ENCODE data around the gene TUBB2B. TPM values are rescaled to one million over a fixed set of nuclear protein-coding genes. Genes with fewer than 3 reads are reported as not detected.
"Not testable (repeated sequence)": the region's sequence is repeated elsewhere in the genome, so short reads cannot be mapped to it uniquely, and the experiment has no call there.

The TUBB2B gene
- total RNA-seq, 1 experiment from 2014 or later: 3.0 TPM

- Mint-ChIP-seq H3K27ac (ENCODE audit: unreplicated experiment) (no peak overlapping the region), H3K4me1 (ENCODE audit: low read depth, unreplicated experiment) (no peaks in the 10 kb centered on the region), H3K36me3 (ENCODE audit: insufficient read depth, unreplicated experiment) (peaks cover 3% of the 10 kb centered on the region), H3K27me3 (ENCODE audit: unreplicated experiment) (peaks cover 69% of the 10 kb centered on the region), H3K4me3 (ENCODE audit: low read depth, unreplicated experiment) (no peak overlapping the region), H3K9me3 (ENCODE audit: low read depth, unreplicated experiment) (no peaks in the 10 kb centered on the region)
- intact Hi-C loops (cut with micrococcal nuclease; ENCODE audit: unreplicated experiment): no loop called here
- BruUV-seq (replicated peaks): no TSS peak
- no peak for DNase-seq
- CTCF ChIA-PET: no interaction called here
- TF ChIP-seq CTCF (IDR thresholded peaks at IDR 0.05; ENCODE audit: unreplicated experiment): no peak
Measured at GRCh38 chr6:3242768-3243167, 15.3 kb upstream of the TUBB2B start.

DNA sequence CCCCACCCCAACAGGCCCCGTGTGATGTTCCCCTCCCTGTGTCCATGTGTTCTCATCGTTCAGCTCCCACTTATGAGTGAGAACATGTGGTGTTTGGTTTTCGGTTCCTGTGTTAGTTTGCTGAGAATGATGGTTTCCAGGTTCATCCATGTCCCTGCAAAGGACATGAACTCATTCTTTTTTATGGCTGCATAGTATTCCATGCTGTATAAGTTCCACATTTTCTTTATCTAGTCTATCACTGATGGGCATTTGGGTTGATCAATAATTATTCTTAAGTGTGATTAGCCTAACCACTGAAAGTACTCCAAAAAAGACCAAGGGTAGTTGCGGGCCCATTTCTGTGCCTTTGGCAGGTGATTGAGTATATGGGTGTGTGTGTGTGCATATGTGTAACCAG, 14.3 kb upstream of the TUBB2B start:
- BruUV-seq (replicated peaks); H3K4me3 Mint-ChIP-seq (ENCODE audit: low read depth, unreplicated experiment); H3K27ac Mint-ChIP-seq (ENCODE audit: unreplicated experiment); H3K36me3 Mint-ChIP-seq (ENCODE audit: insufficient read depth, unreplicated experiment); H3K4me1 Mint-ChIP-seq (ENCODE audit: low read depth, unreplicated experiment); CTCF ChIA-PET; H3K9me3 Mint-ChIP-seq (ENCODE audit: low read depth, unreplicated experiment); DNase-seq; intact Hi-C loops (cut with micrococcal nuclease; ENCODE audit: unreplicated experiment): not testable (repeated sequence)
- H3K27me3 Mint-ChIP-seq (ENCODE audit: unreplicated experiment): peaks cover 74% of the 10 kb centered on the region

DNA sequence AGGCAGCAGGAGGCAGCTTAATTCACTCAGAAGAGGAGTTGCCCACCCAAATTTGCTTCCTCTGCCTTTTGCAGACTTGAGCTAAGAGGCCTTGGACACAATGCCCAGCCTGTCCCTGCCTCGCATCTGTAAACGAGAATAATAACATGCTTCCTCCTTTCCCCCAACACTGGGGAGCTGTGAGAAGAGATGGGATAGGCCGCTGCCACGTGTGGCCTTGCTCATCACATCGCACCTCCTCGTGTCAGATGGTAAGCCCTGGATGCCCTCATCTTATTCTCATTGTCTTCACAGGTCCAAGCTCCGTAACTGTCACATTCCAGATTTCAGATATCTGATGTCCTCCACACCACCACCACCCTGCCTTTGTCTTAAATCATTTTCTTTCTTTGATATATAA, 13.1 kb upstream of the TUBB2B start:
- CTCF ChIA-PET: no interaction called here
- no TSS peak for BruUV-seq (replicated peaks)
- no peak for TF ChIP-seq CTCF (IDR thresholded peaks at IDR 0.05; ENCODE audit: unreplicated experiment)
- no peak for DNase-seq
- Mint-ChIP-seq H3K4me3 (ENCODE audit: low read depth, unreplicated experiment) (no peak overlapping the region), H3K9me3 (ENCODE audit: low read depth, unreplicated experiment) (no peaks in the 10 kb centered on the region), H3K27ac (ENCODE audit: unreplicated experiment) (no peak overlapping the region), H3K36me3 (ENCODE audit: insufficient read depth, unreplicated experiment) (no peaks in the 10 kb centered on the region), H3K27me3 (ENCODE audit: unreplicated experiment) (peaks cover 75% of the 10 kb centered on the region), H3K4me1 (ENCODE audit: low read depth, unreplicated experiment) (no peaks in the 10 kb centered on the region)
- intact Hi-C loops (cut with micrococcal nuclease; ENCODE audit: unreplicated experiment): no loop called here

DNA sequence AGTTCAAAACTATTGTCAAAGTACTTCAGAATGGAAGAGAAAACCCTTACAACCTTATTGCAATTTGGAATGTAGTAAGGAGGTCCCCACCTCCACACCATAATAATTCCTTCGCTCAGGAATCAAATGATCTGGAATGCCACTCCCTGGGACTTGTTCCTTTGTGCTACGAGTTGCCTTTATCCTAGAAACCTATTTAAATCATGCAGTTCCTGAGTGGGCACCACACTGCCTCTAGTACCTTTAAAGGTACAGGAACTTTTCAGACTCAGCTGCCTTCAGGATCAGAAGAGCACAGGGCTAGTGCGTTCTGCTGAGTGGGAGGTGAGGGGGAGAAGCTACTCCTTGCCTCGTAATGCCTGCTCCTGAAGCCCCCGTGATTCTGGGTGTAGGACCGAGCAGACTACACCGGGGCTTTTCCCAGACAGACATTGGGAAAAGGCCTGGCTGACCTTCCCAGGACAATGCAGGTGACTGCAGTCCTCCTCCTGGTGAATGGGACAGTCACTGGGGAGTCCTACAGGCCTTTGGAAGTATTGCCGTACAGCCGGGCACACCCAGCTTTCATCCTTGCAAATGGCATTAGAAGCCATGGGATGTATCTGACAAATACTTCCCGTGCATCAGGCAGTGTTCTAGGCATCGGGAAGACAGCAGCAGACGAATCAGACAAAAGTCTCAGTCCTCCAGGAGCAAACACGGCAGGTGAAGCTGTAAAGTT, 11.8 kb upstream of the TUBB2B start:
- no TSS peak for BruUV-seq (replicated peaks)
- Mint-ChIP-seq H3K4me1 (ENCODE audit: low read depth, unreplicated experiment) (no peaks in the 10 kb centered on the region), H3K27me3 (ENCODE audit: unreplicated experiment) (peaks cover 75% of the 10 kb centered on the region), H3K27ac (ENCODE audit: unreplicated experiment) (no peak overlapping the region), H3K36me3 (ENCODE audit: insufficient read depth, unreplicated experiment) (no peaks in the 10 kb centered on the region), H3K9me3 (ENCODE audit: low read depth, unreplicated experiment) (no peaks in the 10 kb centered on the region), H3K4me3 (ENCODE audit: low read depth, unreplicated experiment) (no peak overlapping the region)
- no peak for TF ChIP-seq CTCF (IDR thresholded peaks at IDR 0.05; ENCODE audit: unreplicated experiment)
- intact Hi-C loops (cut with micrococcal nuclease; ENCODE audit: unreplicated experiment): no loop called here
- CTCF ChIA-PET: no interaction called here
- no peak for DNase-seq
